Adrenal gland (tissue), 12 donors: Measurements from ENCODE around the gene COL16A1. TPM values are rescaled to one million over a fixed set of nuclear protein-coding genes. Genes with fewer than 3 reads are reported as not detected.

Experiments
- DNase-seq, 7 donors: peaks; one replicate each; pipeline ENCODE4 v3.0.0-alpha.2; 2019 to 2020
- H3K27ac ChIP-seq, 5 donors: fragments of 200-600 bp; sonication (generic) in 4 of 5; 1 replicate in 3 of 5; 2 replicates in 2 of 5; pipeline versions ENCODE4 v1.5.1 to v1.8.0; 2016 to 2020; ENCODE audit warnings: mild to moderate bottlenecking in 1 of 5
- H3K27me3 ChIP-seq: fragments of 200-600 bp; 2 replicates; pipeline ENCODE4 v1.8.0; 2021
- H3K36me3 ChIP-seq, 2 donors: fragments of 200-600 bp; replicated peaks in 1 of 2; 1 replicate in 1 of 2; 2 replicates in 1 of 2; pipeline versions ENCODE4 v1.5.1 to v1.8.0; 2018 to 2022
- H3K4me1 ChIP-seq, 2 donors: fragments of 200-600 bp; replicated peaks in 1 of 2; 1 replicate in 1 of 2; 2 replicates in 1 of 2; pipeline versions ENCODE4 v1.5.1 to v1.8.0; 2018 to 2021
- H3K4me3 ChIP-seq, 4 donors: fragments of 200-600 bp; sonication (generic) in 3 of 4; one replicate each; pipeline ENCODE4 v1.5.1; 2016 to 2018
- H3K9me3 ChIP-seq, 3 donors: fragments of 200-600 bp; sonication (generic) in 1 of 3; replicated peaks in 1 of 3; 1 replicate in 2 of 3; 2 replicates in 1 of 3; pipeline versions ENCODE4 v1.5.1 to v1.8.0; 2016 to 2021
- POLR2A ChIP-seq, 2 donors: fragments of 450-650 bp; IDR thresholded peaks; one replicate each; pipeline ENCODE4 v1.6.1; 2017; ENCODE audit warnings: antibody characterized with exemption in 2 of 2, mild to moderate bottlenecking in 2 of 2, moderate library complexity in 1 of 2
- WGBS, 4 donors: extraction: QIAGEN DNeasy Blood & Tissue Kit in 2 of 4; methylation state at CpG; one replicate each; pipeline versions ENCODE4 v1.1.5 to v1.1.7; 2013 to 2017; 5-methylcytosine and 5-hydroxymethylcytosine counted together
- intact Hi-C, 2 donors: fragments of 100-400 bp; cut with DNase I; formaldehyde crosslinking; loops; one replicate each; pipeline versions ENCODE4 v1.14.1 to v1.15.0; 2022 to 2023
- polyA plus RNA-seq, 3 donors: library from polyadenylated mRNA; stranded (reverse); fragments of 200-250 nt in 2 of 3; fragments of 350-450 nt in 1 of 3; fragmentation: Illumina TruSeq in 1 of 3; extraction: RNeasy Lipid Tissue Mini Kit (QIAGEN cat#74804) in 1 of 3; gene quantifications; one replicate each; pipeline ENCODE4 v1.2.3, GENCODE V29; 2013 to 2014
- total RNA-seq, 9 donors: library from RNA; depleted of rRNA in 4 of 9; stranded (reverse); fragments of >200 nt in 4 of 9; fragments of 120-200 nt in 1 of 9; fragmentation: NEBNext Ultra II Directional in 1 of 9; extraction: Animal tissue kit (Norgen Biotek cat#: 25700) in 1 of 9; gene quantifications; one replicate each; pipeline versions ENCODE4 v1.1.0 to v1.2.4, GENCODE V29; 2013 to 2023
- TF ChIP-seq, protein P1 (sequence below), 6 experiments: fragments of 450-650 bp in 4 of 6; fragments of 200-600 bp in 2 of 6; sonication (generic) in 1 of 6; IDR thresholded peaks; 1 replicate in 5 of 6; 2 replicates in 1 of 6; pipeline versions ENCODE4 v1.5.1 to v1.8.0; 2016 to 2021; ENCODE audit warnings: antibody characterized with exemption in 6 of 6, mild to moderate bottlenecking in 2 of 6, moderate library complexity in 1 of 6
- donor health status: healthy with polysubstance abuse.
- donor health status: Bipolar disorder and iron deficiency.
- donor health status: DM: yes; HTN: yes; CAD: no.
- donor health status: DM: no; HTN: no; CAD: no.
- donor health status: DM: no; HTN: no; CAD: no.
- donor health status: DM: yes; HTN: yes; CAD: no.

The COL16A1 gene
- total and polyA plus RNA-seq, 12 donors = 6.1 to 129 (median 26.9) TPM

DNA sequence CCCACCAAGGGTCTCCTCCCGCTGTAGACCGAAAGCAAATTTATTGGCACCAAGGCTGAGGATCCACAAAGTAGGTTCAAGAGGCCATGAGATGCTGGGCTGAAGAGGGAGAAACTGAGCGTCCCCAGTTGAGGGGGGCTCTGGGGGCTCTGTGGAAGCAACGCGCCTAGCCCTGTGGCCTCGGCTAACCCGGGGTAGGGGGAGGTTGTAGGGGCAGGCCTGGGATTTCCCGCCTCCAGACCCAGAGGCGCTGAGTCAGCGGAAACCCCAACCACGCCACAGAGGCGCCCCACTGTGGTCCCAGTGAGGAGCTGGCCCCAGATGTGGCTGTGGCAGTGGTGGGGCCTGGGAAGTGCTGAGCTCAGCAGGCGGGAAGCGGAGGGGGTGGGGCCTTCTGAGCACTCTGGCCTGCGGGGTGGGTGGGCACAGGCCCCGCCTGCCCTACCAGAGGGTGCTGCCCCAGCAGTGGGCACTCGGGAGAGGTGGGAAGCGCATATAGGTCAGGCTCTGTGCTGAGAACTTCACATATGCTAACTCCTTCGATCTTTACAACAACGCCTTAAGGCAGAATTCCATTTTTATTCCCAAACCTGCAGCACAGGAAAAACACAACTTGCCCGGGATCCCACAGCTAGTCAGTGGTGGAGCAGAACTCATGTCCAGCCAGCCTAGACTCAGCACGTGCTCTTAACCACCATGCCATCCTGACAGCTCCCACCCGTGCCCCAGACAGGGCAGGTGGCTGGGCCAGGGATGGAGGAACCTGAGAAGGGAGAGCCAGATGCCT is 1.5 kb upstream of the COL16A1 start:
- DNase-seq = peak in 1 of 7 donors; percentile 13
- H3K27me3 ChIP-seq = no peaks in the 10 kb centered on the region
- H3K27ac ChIP-seq = peak overlapping the region in 2 of 5 donors; percentile 81 to 87
- TF ChIP-seq POLR2A (IDR thresholded peaks at IDR 0.05) = no peak
- TF ChIP-seq, protein P1, sequence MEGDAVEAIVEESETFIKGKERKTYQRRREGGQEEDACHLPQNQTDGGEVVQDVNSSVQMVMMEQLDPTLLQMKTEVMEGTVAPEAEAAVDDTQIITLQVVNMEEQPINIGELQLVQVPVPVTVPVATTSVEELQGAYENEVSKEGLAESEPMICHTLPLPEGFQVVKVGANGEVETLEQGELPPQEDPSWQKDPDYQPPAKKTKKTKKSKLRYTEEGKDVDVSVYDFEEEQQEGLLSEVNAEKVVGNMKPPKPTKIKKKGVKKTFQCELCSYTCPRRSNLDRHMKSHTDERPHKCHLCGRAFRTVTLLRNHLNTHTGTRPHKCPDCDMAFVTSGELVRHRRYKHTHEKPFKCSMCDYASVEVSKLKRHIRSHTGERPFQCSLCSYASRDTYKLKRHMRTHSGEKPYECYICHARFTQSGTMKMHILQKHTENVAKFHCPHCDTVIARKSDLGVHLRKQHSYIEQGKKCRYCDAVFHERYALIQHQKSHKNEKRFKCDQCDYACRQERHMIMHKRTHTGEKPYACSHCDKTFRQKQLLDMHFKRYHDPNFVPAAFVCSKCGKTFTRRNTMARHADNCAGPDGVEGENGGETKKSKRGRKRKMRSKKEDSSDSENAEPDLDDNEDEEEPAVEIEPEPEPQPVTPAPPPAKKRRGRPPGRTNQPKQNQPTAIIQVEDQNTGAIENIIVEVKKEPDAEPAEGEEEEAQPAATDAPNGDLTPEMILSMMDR (IDR thresholded peaks at IDR 0.05) = peak in 1 of 6 experiments; percentile 18
- 54 to 73% (median 62%) methylated on average over 6 to 23 of the region's 23 CpGs for WGBS, 4 donors
- no peak overlapping the region for H3K4me3 ChIP-seq
- H3K9me3 ChIP-seq = no peaks in the 10 kb centered on the region
- intact Hi-C loops = no loop called here
- H3K36me3 ChIP-seq = no peaks in the 10 kb centered on the region
- H3K4me1 ChIP-seq = peaks cover 14 to 20% of the 10 kb centered on the region in 2 donors

DNA sequence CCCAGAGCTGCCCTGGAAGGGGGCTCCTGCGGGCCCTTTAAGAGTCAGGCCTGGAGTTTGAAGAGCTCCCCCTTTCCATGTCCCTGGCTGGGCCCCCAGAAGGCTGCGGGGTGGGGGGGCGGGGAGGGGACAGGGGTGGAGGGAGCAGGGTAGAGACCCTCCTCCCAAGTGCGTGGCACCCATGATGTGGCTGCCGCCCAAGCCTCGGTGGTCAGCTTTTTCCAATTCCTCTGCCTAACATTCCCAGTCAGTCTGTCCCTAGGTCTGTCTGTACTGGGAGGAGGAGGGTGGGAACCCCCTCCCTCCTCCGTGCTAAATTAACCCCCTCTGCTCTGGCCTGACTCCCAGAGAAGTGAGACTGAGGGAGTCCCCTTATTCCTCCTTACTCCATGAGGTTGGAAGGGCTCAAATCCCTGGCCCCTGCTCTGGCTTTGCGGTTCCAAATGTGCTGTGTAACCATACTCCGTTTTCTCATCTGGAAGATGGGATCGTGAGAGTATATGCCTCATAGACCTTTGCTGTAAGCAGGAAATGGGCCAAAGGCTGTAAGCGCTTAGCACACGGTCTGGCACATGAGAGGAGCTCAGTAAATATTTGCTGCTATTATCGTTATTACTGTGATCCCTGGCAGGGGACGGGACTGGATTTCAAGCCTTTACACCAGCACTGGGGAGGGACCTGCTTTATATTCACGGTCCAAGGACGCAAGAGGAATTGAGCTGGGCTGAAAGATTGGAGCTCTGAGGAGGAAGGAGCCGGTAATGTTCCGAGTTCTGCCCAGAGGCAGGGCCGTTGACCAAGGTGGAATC is 658 bp upstream of the COL16A1 start:
- Histone ChIP-seq H3K4me3 (peak overlapping the region in 1 of 4 donors; percentile 43), H3K4me1 (peaks cover 16 to 25% of the 10 kb centered on the region in 2 donors), H3K27me3 (no peaks in the 10 kb centered on the region), H3K9me3 (no peaks in the 10 kb centered on the region), H3K27ac (peak overlapping the region in 3 of 5 donors; percentile 34 to 87 (median 81)), H3K36me3 (no peaks in the 10 kb centered on the region)
- TF ChIP-seq POLR2A (IDR thresholded peaks at IDR 0.05) = no peak
- TF ChIP-seq, protein P1 (IDR thresholded peaks at IDR 0.05) = no peak
- WGBS, 4 donors = 36 to 61% (median 38%) methylated on average over 13 to 19 of the region's 19 CpGs
- DNase-seq = peak in 1 of 7 donors; percentile 7
- intact Hi-C loops = no loop called here

DNA sequence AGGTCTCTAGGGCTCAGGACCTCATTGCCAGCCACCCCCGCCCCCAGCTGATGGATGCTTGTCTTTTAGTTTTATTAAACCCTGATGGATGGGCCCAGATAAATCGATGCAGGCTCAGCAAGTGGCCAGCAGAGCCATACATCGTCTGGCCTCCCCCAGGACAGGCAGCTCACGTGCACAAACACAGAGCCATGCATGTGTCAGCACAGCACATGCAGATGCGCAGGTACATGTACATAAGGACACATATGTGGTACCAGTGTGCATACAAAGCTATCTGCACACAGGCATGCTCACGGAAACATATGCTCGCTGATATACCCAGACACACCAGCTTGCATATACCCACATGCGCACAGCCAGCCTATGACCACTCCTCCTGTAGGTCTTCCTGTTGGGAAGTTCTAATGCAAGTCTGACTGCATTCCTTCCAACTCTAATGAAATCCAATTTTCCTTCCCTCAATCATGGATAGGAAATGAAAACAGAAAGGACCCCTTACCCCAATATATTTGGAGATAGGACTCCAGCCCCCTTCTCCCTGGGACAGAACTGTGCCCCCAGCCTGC is 897 bp downstream of the COL16A1 start:
- Histone ChIP-seq H3K27me3 (no peaks in the 10 kb centered on the region), H3K4me3 (peak overlapping the region in 1 of 4 donors; percentile 43), H3K4me1 (peaks cover 16 to 25% of the 10 kb centered on the region in 2 donors), H3K9me3 (no peaks in the 10 kb centered on the region), H3K27ac (peak overlapping the region in 2 of 5 donors; percentile 81 to 87), H3K36me3 (no peaks in the 10 kb centered on the region)
- intact Hi-C loops = no loop called here
- no peak for TF ChIP-seq POLR2A (IDR thresholded peaks at IDR 0.05)
- TF ChIP-seq, protein P1 (IDR thresholded peaks at IDR 0.05) = peak in 1 of 6 experiments; percentile 3
- DNase-seq = no peak
- WGBS, 4 donors = 69 to 89% (median 80%) methylated on average over 4 to 8 of the region's 8 CpGs
